HG03159 (cell line): ENCODE results near the gene MYO15A.
"Not testable (repeated sequence)": the region's sequence is repeated elsewhere in the genome, so short reads cannot be mapped to it uniquely, and the experiment has no call there.

Experiments used
- ATAC-seq: cut with Tn5 transposase; IDR thresholded peaks from one replicate; pipeline ENCODE4 v1.9.1; 2021; ENCODE audit warnings: mild to moderate bottlenecking, moderate library complexity; ENCODE audit not compliant: unreplicated experiment

The MYO15A gene

DNA sequence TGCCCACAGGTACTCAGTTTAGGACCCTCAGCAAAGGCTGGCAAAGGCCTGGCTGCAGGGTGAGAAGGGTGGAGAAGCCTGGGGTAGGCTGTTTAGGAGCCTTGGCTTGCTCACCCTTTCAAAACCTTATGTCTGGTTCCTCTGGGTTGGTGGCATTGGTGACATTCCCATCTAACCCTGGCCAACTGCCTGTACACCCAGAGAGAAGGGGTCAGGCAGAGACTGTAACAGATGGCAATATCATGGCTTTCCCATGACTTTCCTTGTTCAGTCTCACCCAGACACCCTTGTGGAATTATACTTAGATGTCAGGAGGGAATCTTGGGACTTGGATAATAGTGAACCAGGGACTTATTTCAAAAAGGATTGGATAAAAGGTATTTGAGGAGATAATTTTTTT is 98.4 kb downstream of the MYO15A start:
- ATAC-seq: no peak

DNA sequence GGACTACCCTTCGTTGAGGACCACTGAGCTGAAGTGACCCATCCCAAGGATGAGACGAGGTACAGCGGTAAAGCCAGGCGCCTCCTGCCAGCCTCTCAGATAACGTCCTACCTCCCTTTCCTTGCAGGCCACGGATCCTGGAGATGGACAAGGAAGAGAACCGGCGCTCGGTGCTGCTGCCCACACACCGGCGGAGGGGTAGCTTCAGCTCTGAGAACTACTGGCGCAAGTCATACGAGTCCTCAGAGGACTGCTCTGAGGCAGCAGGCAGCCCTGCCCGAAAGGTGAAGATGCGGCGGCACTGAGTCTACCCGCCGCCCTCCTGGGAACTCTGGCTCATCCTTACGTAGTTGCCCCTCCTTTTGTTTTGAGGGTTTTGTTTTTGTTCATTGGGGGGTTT is 99.5 kb downstream of the MYO15A start:
- no peak for ATAC-seq

DNA sequence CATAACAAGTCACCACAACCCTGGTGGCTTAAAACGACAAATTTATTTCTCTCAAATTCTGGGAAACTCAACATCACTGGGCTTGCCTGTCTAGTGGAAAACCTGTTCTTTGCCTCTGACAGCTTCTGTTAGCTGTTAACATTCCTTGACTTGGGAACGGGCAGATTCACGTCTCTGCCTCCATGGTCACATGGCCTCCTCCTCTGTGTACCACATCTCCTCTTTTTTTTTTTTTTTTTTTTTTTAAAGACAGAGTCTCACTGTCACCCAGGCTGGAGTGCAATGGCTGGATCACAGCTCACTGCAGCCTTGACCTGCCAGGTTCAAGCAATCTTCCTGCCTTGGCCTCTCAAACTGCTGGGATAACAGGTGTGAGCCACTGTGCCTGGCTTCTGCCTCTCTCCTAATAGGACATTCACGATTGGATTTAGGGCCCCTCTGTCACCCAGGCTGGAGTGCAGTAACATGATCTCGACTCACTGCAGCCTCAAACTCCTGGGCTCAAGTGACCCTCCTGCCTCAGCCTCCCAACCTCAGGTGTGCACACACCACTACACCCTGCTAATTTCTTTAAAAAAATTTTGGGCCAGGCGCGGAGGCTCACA is 105.2 kb downstream of the MYO15A start:
- ATAC-seq: no peak

DNA sequence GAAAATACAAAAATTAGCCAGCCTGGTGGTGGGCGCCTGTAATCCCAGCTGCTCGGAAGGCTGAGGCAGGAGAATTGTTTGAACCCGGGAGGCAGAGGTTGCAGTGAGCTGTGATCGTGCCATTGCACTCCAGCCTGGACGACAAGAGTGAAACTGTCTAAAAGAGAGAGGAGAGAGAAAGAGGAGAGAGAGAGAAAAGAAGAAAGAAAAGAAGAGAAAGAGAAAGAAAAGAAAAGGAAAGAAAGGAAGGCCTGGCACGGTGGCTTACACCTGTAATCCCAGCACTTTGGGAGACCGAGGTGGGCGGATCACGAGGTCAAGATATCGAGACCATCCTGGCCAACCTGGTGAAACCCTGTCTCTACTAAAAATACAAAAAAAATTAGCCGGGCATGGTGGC is 108.3 kb downstream of the MYO15A start:
- ATAC-seq: not testable (repeated sequence)

DNA sequence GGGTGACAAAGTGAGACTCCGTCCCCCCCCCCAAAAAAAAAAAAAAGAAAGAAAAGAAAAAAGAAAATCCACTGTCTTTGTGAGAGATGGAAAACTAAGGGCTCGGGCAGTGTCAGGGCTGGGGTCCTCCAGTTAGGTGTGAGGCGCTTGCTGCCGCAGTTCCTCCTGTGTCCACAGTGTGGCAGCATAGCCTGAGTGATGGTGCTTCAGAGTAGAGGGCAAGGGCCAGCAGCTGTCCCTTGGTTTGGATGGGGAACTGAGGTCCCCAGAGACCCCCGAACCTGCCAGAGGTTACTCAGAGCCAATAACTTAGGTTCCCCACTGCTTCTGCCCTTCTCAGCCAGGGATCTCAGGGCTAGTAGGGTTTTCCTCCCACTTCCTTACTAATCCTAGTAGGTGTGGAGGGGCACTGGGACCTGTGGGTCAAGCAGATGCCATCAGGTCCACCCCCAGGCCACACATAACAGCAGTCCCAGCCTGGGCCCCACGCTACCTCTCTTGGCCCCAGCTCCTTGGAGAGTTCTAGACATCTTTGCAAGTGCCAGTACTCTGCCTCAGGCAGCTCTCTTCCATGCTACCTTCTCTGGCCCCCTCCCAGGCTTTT is 109.0 kb downstream of the MYO15A start:
- ATAC-seq: no peak

DNA sequence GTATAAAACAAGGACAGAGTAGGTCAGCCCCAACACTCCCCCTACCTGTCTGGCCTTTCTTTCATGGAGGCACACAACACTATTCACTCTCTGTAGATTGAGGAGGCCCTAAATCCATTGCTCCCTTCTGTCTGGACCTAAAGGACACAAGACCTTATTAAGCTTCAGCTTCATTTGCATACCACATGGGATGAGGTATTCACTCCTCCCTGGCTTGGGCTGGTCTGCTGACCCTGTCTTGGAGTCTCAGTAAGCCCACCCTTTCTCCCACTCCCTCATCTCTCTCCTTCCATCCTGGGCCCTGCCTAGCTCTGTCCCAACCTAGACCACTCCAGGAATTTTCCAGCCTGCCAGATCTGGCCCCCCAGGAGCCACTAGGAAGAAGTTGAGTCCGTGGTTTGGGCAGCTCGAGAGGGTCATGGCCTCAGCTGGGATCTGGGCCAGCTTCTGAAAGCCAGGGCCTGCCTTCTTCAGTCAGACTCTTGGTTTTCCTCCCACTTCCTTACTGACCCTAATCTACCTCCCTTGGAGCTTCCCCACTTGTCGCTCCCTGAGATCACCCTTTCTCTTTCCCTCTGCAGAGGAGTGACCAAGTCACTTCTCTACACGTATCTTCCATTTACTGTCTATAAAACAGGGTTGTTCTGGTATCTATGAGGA is 110.3 kb downstream of the MYO15A start:
- ATAC-seq: no peak

DNA sequence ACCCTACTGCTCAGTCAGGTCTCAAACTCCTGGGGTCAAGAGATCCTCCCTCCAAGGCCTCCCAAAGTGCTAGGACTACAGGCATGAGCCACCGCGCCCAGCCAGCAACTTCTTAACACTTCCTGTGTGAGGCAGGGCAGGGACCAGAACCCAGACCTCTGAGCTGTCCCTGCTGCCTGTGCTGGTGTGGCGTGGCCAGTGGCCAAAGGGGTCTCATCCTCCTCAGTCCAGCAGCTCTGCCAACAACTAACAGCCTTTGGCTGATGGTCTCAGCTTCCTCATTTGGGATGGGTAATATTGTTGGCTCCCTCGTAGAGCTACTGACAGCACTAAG is 115.5 kb downstream of the MYO15A start:
- no peak for ATAC-seq

DNA sequence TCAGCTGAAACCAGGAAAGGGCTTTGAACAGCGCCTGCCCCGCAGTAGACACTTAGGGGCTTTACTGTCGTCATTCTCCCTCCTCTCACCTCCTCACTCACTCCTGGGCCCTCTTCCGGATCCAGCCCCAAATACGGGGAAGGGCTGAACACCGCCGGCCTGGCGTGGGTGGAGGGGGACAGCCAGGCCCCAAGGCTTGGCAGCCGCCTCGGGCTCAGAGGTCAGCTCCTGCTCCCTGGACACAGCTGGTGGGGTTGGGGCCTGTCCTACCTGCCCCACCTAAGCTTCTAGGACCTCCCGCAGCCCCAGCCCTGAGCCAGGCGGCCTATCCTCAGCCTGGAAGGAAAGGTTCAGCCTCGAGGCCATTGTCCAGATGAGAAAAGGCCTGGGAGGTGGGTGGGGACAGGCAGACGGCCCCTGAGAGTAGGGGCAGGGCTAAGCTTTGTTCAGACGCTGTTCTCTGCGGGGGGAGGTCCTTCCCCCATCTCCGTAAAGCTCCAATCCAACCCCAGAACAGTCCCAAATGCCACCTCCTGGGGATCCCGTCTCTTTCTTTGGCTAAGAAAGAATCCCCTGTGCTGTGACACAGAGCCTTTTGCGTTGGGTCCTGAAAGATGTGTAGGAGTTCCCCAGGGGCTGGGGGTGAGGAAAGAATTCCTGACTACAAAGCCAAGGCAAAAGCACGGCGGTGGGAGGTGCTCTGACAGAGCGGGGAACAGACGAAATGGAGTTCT is 116.0 kb downstream of the MYO15A start:
- ATAC-seq: no peak

- peak; percentile 84 for ATAC-seq
Measured at GRCh38 chr17:18225121-18225641, 116.6 kb downstream of the MYO15A start, which contains the start of gene LLGL1. LLGL1 (plus strand) TSS chr17:18225635; CDS start chr17:18225683, 48 bp downstream.

DNA sequence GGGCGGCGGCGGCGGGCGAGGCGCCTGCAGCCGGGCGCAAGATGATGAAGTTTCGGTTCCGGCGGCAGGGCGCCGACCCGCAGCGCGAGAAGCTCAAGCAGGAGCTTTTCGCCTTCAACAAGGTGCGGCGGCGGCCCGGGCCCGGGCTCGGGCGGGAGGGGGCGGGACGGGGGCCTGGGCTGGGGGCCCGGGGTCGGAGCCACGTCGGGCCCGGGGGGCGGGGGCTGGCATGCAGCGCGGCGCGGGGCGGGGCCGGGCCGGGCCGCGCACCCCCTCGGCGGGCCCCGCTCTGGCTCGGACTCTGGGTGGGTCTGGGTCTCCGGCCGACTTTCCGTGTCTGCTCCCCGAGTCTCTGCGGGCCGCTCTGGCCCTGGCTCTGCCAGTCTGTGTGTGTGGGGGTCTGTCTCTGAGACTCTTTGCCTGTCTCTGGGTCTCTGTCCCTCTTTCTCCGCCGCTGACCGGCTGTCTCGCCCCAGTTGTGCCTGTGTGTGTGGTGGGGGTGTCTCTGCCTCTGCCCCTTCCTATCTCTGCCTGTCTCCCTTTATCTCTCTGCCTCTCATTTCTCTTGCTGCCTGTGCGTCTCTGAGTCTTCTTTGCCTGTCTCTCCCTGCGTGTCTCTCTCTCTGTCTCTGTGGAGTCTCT is 117.2 kb downstream of the MYO15A start:
- ATAC-seq: peak; percentile 3

- no peak for ATAC-seq
Measured at GRCh38 chr17:18226284-18226945, 117.9 kb downstream of the MYO15A start.

- ATAC-seq: no peak
Measured at GRCh38 chr17:18227635-18228034, 119.1 kb downstream of the MYO15A start.

DNA sequence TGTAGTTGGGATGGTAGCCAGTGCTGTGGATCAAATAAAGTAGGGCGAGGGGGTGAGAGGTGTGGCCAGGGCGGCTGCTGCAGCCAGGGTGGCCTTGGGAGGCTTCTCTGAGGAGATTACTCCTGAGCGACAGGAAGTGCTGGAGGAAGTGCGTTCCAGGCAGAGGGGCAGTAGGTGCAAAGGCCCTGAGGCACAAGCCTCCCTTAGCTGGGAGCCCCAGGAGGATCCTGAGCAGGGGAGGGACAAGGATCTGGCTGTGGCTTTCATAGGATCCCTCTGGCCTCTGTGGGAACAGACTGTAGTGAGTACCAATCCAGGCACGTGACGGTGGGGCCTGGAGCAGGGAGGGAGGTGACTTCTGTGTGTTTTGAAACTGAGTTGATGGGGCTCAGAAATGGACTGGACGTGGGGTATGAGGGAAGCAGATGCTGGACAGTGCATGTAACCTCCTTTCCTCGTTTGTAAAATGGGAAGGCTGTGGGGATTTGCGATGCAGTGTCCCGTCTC is 119.7 kb downstream of the MYO15A start:
- ATAC-seq: no peak

GRCh38 chr17:18229254-18229653 is 120.7 kb downstream of the MYO15A start:
- no peak for ATAC-seq
